Fibroblast of the aortic adventitia (primary cell): ENCODE results near the gene ZNF277. TPM values are rescaled to one million over a fixed set of nuclear protein-coding genes. Genes with fewer than 3 reads are reported as not detected.

Source experiments
- DNase-seq: peaks from one replicate; pipeline ENCODE4 v3.0.0-alpha.2; 2010; ENCODE audit warnings: low read depth
- H3K4me3 ChIP-seq: 2 replicates; pipeline ENCODE4 v1.5.1; 2011; ENCODE audit warnings: low read depth, mild to moderate bottlenecking, control low read depth, low read length, moderate library complexity
- total RNA-seq: library from RNA; depleted of rRNA; stranded (reverse); fragments of >200 nt; gene quantifications from 2 replicates; pipeline ENCODE4 v1.2.3, GENCODE V29; 2012; ENCODE audit warnings: low replicate concordance
- TF ChIP-seq, protein P1 (sequence below): IDR thresholded peaks from 2 replicates; pipeline ENCODE4 v1.5.1; 2011; ENCODE audit warnings: mild to moderate bottlenecking, low read length, control low read depth, inconsistent platforms; ENCODE audit not compliant: insufficient read depth

Gene ZNF277
- total RNA-seq, 1 donor = 41.4 TPM

DNA sequence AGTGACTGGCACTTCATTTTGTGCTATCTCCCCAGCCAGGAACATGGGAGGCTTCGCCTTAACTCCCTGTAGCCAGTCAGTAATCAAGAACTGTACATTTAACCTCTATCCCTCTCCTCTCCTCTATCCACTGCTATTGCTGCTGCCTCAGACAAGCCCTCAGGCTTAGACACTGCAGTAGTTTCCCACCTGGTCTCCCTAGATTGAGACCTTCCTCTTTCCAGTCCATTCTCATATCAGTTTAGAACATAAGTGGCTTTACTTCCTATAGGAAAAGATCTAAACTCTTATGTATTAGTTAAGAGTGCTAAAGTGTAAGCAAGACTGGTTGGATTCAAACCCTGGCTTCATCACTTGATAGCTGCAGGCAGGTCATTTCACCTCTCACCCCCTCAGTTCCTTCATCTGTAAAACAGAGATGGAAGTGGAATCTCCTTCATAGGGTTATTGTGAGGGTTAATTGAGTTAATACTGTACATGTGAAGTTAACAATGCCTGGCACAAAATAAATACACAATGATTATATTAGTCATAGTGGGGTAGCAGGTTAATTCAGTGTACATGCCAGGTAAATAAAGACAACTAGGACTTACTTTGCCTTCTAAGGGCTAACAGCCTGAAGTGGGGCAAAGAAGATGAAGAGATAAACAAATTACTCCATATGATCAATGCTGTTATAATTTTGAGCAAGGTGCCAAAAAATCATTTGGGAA is 76.1 kb downstream of the ZNF277 start:
- no peak for DNase-seq
- TF ChIP-seq, protein P1, sequence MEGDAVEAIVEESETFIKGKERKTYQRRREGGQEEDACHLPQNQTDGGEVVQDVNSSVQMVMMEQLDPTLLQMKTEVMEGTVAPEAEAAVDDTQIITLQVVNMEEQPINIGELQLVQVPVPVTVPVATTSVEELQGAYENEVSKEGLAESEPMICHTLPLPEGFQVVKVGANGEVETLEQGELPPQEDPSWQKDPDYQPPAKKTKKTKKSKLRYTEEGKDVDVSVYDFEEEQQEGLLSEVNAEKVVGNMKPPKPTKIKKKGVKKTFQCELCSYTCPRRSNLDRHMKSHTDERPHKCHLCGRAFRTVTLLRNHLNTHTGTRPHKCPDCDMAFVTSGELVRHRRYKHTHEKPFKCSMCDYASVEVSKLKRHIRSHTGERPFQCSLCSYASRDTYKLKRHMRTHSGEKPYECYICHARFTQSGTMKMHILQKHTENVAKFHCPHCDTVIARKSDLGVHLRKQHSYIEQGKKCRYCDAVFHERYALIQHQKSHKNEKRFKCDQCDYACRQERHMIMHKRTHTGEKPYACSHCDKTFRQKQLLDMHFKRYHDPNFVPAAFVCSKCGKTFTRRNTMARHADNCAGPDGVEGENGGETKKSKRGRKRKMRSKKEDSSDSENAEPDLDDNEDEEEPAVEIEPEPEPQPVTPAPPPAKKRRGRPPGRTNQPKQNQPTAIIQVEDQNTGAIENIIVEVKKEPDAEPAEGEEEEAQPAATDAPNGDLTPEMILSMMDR = no peak
- no peak overlapping the region for H3K4me3 ChIP-seq

DNA sequence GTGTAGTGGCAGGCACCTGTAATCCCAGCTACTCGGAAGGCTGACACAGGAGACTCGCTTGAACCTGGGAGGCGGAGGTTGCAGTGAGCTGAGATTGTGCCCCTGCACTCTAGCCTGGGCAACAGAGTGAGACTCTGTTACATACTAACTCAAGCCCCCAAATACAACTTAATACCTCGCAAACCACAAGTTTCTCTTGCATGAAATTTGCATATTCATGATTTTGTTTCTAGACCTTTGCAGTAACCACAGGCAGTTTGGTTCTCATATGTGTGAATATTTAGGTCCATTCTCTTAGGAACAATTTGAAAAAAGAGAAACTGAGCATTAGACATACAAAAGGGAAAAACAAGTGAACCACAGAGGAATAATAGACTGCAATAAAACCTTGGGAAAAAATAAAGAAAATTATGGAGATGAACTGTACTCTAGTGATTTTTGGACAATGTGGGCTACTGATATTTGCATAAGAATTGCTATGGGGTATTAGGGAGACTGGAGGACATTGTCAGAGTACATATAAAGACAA is 77.0 kb downstream of the ZNF277 start:
- TF ChIP-seq, protein P1 = no peak
- DNase-seq = no peak

DNA sequence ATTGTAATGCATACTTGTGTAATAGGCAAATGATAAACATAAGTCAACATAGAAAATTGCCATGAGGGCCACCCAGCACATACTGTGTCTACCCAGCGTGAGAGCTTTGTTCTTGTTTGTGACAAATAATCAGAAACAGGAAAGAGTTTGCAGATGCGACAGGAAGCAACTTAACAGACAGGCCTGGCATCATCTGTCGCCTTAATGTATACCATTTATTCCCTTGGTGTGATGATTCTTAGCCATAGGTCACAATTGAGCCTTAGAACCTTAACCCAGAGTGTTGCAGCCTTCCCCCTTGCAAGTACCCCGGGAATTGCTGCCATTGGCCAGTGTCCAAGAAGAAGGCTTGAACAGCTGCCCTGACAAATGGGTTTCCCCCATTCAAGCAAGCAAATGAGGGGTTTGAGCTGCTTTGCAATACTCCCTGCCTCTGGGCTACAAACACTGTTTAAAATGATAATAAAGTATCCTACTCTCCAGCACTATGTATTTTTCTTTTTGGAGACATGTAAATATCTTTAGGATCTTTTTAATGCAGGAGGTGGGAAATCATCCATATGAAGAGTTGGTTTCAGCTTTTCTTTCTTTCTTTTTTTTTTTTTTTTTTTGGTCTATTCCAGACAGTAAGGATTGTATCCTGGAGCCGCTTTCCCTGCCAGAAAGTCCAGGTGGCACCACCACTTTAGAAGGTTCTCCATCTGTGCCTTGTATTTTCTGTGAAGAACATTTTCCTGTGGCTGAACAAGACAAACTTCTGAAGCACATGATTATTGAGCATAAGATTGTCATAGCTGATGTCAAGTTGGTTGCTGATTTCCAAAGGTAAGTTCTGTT is 80.0 kb downstream of the ZNF277 start:
- H3K4me3 ChIP-seq = no peak overlapping the region
- DNase-seq = no peak
- TF ChIP-seq, protein P1 = no peak

More for the DNA sequence above, 77.0 kb downstream of the ZNF277 start:
- H3K4me3 ChIP-seq = no peak overlapping the region

DNA sequence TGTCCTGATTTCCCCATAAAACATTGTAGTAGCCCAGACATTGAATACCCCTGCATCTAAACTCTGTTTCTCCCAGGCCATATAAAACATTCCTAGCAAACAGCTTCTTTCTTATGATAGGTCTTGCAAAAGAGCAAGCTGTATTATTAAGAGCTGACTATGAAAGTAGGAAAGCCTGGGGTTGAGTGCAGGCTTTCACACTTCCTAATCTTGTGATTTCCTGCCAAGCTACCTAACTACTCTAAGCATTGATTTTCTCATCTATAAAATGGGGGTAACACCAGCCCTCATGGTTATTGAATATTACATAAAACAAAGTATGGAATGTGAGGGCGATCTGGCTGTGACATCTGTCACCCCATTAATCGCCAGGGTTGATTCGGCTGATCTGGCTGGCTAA is 81.8 kb downstream of the ZNF277 start:
- no peak overlapping the region for H3K4me3 ChIP-seq
- DNase-seq = no peak
- TF ChIP-seq, protein P1 = no peak

DNA sequence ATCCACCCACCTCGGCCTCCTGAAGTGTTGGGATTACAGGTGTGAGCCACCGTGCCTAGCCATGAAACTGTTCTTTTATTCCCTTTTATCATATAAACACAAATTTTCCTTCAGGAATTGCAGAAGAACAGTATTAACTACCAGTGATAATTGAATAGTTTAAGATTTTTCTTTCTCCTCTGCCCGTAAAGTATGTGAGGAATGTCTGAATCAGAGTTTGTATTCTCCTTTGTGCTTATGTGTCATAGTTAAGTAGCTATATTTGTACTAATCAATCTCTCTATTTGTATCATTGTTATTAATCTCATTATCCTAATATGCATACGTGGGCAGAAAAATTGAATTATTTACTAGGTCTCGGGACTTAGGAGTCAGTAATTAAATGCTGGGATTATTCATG is 83.6 kb downstream of the ZNF277 start:
- TF ChIP-seq, protein P1 = no peak
- DNase-seq = peak; percentile 35

DNA sequence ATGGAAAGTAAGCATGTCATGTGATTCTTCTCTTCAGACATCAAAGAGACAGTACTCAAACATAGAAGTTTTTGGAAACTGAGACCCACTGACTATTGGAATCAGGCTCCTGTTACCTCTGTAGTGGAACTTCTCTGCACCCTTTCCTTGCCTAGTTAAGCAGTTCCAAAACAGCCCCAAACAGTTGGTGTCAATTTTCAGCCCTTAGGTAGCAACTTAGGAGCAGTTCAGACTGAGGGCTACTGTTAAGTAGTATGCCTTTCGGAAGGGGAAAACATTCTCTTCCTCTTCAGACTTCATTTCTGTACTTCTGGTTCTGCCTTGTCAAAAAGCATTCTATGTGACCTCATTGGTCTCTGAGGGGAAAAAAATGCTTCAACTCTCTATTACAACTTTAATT is 85.7 kb downstream of the ZNF277 start:
- DNase-seq = no peak
- TF ChIP-seq, protein P1 = no peak
- no peak overlapping the region for H3K4me3 ChIP-seq

More for the DNA sequence above, 83.6 kb downstream of the ZNF277 start:
- no peak overlapping the region for H3K4me3 ChIP-seq
